ENCODE measurements around the gene CMTM3.
"Not testable (repeated sequence)": the region's sequence is repeated elsewhere in the genome, so short reads cannot be mapped to it uniquely, and the experiment has no call there.

The CMTM3 gene

DNA sequence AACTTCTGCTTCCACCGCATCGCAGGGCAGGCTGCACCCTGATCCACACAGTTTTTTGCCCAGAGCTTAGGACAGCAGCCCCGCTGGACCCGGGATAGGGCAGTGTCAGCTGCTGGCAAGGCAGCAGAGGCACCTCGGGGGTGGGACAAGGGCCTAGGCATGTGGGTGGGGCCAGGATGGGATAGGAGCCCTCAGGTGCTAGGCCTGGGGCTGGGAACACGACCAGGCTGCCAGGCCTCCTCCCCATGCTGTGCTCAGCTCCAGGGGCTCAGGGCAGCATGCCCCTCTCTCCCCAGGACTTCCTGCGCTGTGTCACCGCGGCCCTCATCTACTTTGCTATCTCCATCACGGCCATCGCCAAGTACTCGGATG lies 4.6 kb downstream of the CMTM3 start:
- no peak for DNase-seq (ENCODE audit: low read depth)

DNA sequence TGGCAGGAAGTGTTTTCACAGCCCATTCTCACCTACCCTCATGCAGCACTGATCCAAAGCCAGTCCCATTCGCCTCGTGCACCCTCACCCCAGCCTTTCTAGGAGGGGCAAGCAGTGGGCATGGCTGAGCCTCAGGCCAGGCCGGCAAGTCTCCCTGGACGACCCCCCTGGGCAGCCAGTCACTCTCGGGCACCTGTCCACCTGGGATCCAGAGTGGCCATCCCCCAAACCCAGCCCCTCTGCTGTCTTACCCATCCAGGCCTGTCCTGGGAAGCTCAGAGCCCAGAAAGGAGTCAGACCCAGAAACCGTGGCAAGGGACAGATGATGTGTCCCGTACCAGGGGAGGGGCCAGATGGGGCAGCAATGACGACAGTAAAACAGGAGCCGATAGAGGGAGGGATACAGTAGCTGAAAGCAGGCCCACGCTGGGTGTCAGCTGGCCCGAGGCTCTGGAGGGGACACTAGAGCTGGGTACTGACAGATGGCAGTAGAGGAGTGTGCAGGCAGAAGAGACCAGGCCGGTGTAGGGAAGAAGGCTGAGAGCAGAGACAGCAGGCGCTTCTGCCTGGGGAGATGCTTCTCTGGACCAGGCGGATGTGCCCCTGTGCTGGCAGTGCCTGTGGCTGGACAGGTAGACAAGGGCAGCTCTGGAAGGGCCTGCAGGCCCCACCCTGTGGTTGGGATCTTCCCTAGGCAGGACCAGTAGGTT lies 5.8 kb downstream of the CMTM3 start:
- no peak for DNase-seq (ENCODE audit: low read depth)

DNA sequence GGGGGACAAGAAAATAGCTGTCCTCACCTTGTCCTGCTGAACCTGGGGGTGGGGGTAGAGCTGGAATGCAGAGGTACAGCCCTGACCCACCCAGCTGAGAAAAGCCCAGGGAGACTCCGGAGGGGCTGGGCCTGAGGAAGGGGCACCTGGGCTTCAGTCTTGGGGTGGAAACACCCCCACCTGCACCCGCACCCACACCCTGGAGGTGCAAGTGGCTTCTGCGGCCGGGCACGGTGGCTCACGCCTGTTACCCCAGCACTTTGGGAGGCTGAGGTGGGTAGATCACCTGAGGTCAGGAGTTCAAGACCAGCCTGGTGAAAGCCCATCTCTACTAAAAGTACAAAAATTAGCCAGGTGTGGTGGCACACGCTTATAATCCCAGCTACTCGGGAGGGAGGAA lies 7.4 kb downstream of the CMTM3 start:
- not testable (repeated sequence) for DNase-seq (ENCODE audit: low read depth)

DNA sequence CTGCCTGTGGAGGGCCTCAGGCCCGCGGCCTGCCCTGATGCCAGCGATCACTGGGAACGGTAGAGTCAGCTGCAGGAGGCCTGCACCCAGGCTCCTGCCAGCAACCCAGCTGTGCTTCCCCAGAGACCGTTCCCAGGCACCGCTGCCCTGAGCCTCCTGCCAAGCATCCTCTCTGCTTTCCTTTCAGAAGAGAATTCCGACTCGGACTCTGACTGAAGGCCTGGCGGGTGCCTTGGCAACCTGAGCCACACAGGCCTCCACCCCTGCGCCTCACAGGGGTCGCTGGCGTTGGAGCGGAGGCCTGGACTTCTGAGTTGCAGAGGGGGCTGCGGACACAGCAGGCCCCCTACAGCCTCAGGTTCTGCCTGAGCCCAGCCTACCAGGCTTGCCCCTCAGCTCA lies 7.9 kb downstream of the CMTM3 start:
- DNase-seq (ENCODE audit: low read depth): no peak

- DNase-seq (ENCODE audit: low read depth): no peak
These were observed 9.8 kb downstream of the CMTM3 start for GRCh38 chr16:66614161-66614802.

GRCh38 chr16:66616169-66616568 lies 11.7 kb downstream of the CMTM3 start:
- DNase-seq (ENCODE audit: low read depth): no peak

DNA sequence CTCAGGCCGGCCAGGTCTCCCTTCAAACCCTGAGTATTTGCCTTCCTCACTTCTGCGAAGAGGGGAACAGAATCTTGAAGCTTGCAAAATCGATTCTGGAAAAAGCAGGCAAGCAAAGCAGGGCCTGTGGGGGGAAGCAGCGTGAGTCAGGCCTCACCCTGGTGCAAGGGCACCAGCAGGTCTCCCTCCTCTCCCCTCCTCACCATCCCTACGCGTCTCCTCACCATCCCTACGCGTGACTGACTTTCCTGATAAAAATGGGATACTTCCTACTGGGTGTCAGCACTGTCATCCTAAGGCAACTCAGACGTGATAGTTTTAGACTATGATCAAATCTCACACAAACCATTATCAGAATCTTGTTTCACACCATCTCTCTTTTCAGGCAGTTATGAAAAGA lies 12.1 kb downstream of the CMTM3 start:
- no peak for DNase-seq (ENCODE audit: low read depth)

GRCh38 chr16:66617010-66617434 lies 12.5 kb downstream of the CMTM3 start:
- DNase-seq (ENCODE audit: low read depth): no peak

GRCh38 chr16:66617728-66618127 lies 13.2 kb downstream of the CMTM3 start:
- no peak for DNase-seq (ENCODE audit: low read depth)

DNA sequence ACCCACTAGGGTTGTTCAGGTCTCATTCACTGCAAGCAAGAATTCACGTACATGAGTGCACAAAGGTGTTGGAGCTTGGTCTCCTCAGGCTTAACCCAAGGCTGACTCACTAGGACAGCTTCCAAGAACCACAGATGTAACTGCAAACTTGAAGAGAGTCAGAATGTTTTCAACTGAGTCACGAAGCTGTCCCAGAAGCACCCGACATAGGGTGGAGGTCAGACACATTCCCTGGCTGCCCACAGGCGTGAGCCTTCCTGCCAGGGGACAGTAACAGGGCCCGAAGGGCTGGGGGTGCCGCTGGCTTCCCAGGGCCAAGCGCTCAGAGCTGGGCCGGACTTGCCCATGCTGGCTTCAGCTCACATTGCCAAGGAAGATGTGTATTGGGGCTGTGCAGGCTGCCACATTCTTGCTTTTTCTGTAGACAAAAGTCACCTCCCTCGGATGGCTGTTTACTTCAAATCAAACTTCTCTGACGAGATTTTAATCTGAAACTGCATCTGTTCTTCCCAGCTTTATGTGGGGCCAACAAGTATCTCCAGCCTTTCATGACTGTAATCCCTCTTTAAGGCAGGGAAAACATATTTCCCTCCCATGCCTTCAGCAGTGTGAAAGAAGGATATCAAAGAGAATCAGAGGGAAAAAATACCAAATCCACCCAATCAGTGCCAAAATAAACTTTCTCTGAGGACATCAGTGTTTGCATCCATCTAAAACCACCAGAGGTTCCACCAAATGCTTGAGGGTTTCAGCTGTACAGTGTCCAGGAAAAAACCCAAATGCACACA lies 14.3 kb downstream of the CMTM3 start:
- no peak for DNase-seq (ENCODE audit: low read depth)

GRCh38 chr16:66619534-66620428 lies 15.3 kb downstream of the CMTM3 start:
- DNase-seq (ENCODE audit: low read depth): no peak

DNA sequence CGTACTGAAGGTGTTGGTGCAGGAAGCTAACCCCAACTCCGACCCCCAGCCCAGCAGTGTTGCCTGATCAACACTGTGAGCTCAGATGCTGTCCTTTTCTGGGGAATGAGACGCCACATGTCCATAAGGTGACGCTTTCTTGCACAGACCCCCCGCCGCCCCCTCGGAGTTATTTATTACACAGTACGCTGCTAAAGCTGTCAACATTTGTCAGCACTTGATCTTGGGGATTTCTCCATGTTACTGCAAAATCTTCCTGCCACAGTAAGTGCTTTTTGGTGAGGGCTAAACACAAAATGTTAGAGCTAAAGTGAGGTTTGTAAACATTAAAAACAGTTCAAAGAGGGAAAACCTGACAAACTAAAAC lies 15.9 kb downstream of the CMTM3 start:
- no peak for DNase-seq (ENCODE audit: low read depth)

GRCh38 chr16:66621973-66622372 lies 17.5 kb downstream of the CMTM3 start:
- DNase-seq (ENCODE audit: low read depth): no peak

DNA sequence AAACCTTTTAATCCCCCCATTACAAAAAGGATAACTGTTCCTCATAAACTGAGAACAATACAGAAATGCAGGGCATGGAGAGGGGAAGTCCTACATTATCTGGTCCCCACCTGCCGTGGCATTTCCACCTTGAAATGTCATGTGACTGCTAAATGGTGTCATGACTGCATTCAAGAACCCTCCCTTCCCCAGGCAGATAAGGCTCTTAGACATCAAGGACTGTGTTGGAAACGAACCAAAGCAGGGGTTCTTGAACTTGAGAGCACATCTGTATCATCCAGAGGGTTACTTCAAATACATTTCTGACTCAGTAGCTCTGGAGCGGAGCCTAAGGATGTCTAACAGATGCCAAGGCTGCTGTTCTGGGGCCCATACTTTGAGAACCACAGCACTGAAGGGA lies 18.4 kb downstream of the CMTM3 start:
- no peak for DNase-seq (ENCODE audit: low read depth)

DNA sequence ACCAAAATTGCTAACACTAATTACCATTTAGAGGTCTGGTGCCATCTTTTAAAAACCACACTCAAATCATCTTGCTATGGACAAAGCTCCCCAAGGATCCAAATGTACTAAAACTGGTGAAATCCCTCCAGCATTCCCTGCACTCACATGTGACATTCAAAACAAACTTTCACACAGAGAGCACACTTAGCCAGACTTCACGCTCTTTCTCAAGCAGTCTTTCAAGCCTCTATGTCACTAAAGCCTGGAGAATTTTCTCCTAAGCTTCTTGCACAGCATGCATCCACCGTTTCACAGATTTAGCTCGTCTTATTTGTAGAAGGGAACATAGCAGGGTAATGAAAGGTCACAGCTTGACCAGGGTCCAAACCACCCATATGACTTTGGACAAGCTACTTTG lies 19.3 kb downstream of the CMTM3 start:
- no peak for DNase-seq (ENCODE audit: low read depth)

DNA sequence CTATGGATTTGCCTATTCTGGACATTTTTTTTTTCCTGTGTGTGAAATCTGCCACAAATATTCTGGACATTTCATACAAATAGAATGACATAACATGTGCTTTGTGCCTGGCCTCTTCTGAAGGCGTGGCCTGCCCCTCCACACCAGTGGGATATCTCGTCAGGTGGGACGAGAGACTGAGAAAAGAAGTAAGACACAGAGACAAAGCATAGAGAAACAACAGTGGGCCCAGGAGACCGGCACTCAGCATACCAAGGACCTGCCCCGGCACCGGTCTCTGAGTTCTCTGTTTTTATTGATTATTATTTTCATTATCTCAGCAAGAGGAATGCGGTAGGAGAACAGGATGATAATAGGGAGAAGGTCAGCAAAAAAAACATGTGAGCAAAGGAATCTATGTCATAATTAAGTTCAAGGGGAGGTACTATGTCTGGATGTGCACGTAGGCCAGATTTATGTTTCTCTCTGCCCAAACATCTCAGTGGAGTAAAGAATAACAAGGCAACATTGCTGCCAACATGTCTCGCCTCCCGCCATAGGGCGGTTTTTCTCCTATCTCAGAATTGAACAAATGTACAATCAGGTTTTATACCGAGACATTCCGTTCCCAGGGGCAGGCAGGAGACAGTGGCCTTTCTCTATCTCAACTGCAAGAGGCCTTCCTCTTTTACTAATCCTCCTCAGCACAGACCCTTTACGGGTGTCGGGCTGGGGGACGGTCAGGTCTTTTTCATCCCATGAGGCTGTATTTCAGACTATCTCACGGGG lies 23.3 kb downstream of the CMTM3 start:
- not testable (repeated sequence) for DNase-seq (ENCODE audit: low read depth)

DNA sequence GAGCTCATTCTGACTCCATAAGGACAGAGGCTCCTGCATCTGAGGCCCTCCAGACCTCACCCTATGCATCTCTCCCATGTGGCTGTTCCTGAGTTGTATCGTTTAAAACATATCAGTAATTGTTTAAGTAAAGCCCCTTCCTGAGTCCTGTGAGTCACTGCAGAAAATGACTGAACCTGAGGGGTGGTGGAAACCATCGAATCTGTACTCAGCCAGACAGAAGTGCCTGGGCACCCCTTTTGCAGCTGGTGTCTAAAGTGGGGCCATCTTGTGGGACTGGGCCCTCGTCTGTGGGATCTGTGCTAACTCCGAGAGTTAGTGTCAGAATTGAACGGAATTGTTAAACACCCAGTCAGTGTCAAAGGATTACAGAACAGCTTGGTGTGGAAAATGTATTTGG lies 25.4 kb downstream of the CMTM3 start:
- DNase-seq (ENCODE audit: low read depth): no peak

DNA sequence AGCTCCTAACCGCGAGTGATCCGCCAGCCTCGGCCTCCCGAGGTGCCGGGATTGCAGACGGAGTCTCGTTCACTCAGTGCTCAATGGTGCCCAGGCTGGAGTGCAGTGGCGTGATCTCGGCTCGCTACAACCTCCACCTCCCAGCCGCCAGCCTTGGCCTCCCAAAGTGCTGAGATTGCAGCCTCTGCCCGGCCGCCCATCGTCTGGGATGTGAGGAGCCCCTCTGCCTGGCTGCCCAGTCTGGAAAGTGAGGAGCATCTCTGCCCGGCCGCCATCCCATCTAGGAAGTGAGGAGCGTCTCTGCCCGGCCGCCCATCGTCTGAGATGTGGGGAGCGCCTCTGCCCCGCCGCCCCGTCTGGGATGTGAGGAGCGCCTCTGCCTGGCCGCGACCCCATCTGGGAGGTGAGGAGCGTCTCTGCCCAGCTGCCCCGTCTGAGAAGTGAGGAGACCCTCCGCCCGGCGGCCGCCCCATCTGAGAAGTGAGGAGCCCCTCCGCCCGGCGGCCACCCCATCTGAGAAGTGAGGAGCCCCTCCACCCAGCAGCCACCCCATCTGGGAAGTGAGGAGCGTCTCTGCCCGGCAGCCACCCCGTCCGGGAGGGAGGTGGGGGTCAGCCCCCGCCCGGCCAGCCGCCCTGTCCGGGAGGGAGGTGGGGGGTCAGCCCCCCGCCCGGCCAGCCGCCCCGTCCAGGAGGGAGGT lies 26.2 kb downstream of the CMTM3 start:
- DNase-seq (ENCODE audit: low read depth): not testable (repeated sequence)

- DNase-seq (ENCODE audit: low read depth): not testable (repeated sequence)
These were observed 27.1 kb downstream of the CMTM3 start for GRCh38 chr16:66631558-66631957.

DNA sequence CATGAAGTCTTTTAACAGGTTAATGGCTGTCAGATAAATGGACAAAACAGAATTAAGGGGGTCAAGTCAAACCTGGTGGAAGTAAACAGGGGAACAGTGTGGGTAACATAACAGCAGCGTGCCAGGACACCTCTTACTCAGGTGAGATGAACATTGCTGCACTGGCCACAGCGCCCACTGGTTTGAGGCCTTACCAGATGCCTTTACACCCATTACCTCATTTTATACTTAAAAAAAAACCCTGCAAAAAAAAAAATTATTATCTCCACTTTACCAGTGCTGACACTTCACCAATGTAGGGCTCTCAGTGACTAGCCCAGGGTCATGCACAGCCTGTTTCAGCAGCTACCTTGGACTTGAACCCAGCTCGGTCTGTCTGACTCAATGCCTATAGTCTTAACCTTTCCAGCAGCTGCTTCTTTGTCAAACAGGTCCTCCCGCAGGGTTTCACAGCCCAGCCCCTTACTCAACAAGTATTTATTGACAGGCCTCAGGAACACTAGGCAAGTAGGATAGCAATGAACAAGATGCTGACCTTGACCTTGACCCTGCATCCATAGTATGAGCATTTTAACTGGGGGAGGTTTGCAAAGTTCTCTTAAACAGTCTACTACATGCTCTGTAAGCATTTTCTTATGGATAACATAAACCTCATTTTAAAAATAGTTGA lies 30.2 kb downstream of the CMTM3 start:
- DNase-seq (ENCODE audit: low read depth): no peak

Measured in activated T-cell treated with anti-CD3 and anti-CD28 coated beads for 48 hours (primary cell).